ENCODE results near the gene DSTYK.

The DSTYK gene

GRCh38 chr1:205247130-205247921, 35.8 kb upstream of the DSTYK start:
- no peak for DNase-seq (ENCODE audit: low read depth)
- H3K4me3 ChIP-seq (ENCODE audit: low read length), result no peak overlapping the region
- TF ChIP-seq CTCF (IDR thresholded peaks at IDR 0.05; ENCODE audit: insufficient read depth, low read depth, low read length, missing control alignments), result no peak

GRCh38 chr1:205246351-205247119, 35.0 kb upstream of the DSTYK start:
- TF ChIP-seq CTCF (IDR thresholded peaks at IDR 0.05; ENCODE audit: insufficient read depth, low read depth, low read length, missing control alignments), result no peak
- no peak for DNase-seq (ENCODE audit: low read depth)
- no peak overlapping the region for H3K4me3 ChIP-seq (ENCODE audit: low read length)

GRCh38 chr1:205245096-205245495, 33.6 kb upstream of the DSTYK start:
- no peak for TF ChIP-seq CTCF (IDR thresholded peaks at IDR 0.05; ENCODE audit: insufficient read depth, low read depth, low read length, missing control alignments)
- no peak overlapping the region for H3K4me3 ChIP-seq (ENCODE audit: low read length)
- no peak for DNase-seq (ENCODE audit: low read depth)

- DNase-seq (ENCODE audit: low read depth), result no peak
- no peak overlapping the region for H3K4me3 ChIP-seq (ENCODE audit: low read length)
- TF ChIP-seq CTCF (IDR thresholded peaks at IDR 0.05; ENCODE audit: insufficient read depth, low read depth, low read length, missing control alignments), result no peak
Observed at GRCh38 chr1:205244384-205244783, 32.9 kb upstream of the DSTYK start.

GRCh38 chr1:205243350-205244191, 32.1 kb upstream of the DSTYK start:
- DNase-seq (ENCODE audit: low read depth), result no peak
- TF ChIP-seq CTCF (IDR thresholded peaks at IDR 0.05; ENCODE audit: insufficient read depth, low read depth, low read length, missing control alignments), result no peak
- H3K4me3 ChIP-seq (ENCODE audit: low read length), result no peak overlapping the region

- H3K4me3 ChIP-seq (ENCODE audit: low read length), result no peak overlapping the region
- TF ChIP-seq CTCF (IDR thresholded peaks at IDR 0.05; ENCODE audit: insufficient read depth, low read depth, low read length, missing control alignments), result no peak
- no peak for DNase-seq (ENCODE audit: low read depth)
Observed at GRCh38 chr1:205241366-205242030, 30.0 kb upstream of the DSTYK start.
